GM19455 (cell line): ENCODE data around the gene EPS15.

Experiments used
- ATAC-seq: cut with Tn5 transposase; IDR thresholded peaks from one replicate; pipeline ENCODE4 v1.9.1; 2021; ENCODE audit not compliant: unreplicated experiment

The EPS15 gene

DNA sequence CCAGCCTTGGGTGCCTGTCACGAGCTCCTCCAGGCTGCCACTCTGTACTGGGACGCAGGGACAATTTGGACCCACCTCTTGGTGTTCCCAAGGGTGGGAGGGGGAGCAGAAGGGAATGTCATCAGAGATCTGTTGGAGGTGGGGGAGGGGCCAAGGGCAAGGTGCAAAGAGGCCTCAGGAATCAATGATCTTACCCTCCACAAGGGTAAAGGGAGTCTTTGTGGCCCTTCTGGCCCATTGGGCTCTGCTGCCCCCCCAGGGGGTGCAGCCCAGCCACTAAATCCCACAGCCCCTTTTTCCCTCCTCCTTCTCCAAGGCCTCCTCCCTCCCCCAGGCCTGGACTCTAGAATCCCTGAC, 197.2 kb downstream of the EPS15 start:
- no peak for ATAC-seq

DNA sequence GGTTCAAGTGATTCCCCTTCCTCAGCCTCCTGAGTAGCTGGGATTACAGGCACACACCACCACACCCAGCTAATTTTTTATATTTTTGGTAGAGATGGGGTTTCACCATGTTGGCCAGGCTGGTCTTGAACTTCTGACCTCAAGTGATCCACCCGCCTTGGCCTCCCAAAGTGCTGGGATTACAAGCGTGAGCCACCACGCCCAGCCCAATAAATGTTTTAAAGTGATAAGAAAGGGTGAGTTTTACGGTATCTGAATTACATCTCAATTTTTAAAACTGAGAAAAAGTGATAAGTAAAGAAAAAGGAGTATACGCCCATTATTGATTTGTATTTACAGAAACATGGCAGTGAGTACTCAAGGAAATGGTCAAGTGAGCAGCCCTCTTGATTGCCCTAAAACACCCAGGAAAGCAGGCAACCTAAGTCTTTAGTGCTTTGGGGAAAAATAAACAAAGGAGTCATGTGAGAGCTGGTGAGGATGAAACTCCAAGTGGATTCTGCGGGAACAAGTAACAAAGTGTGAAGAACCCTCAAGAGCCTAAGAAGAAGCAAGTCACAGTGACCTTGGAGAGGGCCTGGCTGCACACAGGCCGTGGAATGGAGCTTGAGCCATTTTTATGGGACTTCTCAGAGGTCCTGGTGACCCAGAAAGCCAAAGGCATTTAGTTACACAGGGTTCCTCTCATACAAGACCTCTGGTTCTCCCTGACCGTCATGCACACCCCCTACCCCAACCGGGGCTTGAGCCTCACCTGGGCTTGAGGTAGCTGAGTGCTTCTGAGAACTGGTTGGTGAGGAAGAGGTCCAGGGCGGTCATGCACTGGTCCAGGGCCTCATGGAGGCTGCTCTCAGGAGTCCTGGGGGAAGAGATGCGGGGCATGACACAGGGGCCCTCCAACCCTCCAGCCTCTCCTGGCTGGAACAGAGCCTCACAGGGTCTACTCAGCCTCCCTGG, 197.8 kb downstream of the EPS15 start:
- ATAC-seq: no peak

DNA sequence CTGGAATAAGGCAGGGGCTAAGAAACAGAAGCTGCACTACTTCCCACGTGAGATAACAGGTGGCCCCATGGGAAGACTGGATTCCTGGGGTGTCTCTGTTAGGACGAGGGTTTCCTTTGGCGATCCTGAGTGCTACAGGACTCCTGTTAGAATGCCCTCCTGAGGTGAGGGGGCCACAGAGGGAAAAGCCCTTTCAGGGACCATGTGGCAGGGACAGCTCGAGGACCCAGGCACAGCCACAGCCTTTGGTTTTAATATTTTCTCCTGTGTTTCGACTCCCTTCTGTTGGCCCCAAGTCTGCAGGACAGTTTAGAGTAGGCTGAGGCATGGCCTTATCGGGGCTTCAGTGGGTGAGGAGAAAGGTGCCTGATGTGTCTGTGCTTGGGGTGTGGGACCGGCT, 201.3 kb downstream of the EPS15 start:
- no peak for ATAC-seq

DNA sequence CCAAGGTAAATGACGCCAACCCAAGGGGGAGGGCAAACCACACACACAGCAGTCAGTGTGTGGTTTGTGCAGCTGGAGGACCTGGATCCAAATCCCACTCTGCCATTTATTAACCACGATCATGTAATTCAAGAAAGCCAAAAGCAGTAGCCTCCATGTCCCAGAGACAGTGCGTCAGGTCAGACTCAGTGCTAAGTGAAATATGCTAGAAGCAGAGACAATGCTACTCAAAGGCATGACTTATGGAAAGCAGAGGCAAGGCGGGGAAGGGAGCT, 202.3 kb downstream of the EPS15 start:
- ATAC-seq: no peak

DNA sequence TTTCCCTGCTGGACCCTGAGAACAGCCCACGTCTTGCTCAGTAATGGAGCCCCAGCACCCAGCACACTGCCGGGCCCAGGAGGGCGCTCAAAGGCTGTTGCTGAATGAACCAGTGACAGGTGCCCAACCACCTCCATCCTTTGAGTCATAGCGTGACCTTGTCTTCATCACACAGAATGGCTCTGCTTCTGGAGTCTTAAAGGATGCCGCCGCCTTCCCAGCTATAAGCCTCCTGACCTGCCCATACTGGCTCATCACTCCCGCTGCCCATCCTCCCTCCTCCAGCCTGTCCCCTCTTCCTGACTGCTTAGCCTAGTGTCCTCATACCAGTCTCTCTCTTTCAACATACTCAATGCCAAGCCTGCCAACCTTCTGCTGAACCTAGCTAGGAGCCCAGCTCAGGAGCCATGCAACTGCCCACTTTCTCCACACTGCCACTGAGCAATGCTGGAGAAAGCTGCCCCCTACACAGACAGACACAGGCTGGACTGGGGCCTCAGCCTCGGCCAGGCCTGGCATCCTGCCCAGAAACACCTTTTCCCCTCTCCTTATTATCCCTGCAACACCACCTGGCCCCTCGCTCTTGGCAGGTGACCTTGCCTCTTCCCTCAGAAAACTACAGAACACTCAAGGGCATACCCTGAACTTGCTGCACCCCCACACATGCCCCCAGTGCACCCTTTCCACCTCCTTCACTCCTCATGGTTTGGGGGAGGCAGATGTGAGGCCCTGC, 202.8 kb downstream of the EPS15 start:
- no peak for ATAC-seq

DNA sequence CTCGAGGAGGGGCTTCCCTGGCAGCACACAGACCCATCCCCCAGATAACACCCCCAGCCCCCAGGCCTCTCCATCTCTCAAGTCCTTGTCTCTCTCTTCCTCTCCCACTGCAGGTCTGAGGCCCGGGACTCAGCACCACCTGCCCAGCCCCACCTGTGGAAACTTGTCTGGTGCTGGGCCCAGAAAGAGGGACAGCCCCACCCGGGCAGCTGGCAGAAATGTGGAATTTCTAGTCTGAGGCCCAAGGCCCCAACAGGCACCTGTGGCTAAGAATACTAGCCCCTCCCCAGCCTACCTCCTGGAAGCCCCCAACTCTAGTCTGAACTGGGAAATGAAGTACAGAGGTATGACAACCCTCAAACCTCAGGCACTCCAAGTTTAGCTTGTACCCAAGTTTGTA, 204.1 kb downstream of the EPS15 start:
- no peak for ATAC-seq

DNA sequence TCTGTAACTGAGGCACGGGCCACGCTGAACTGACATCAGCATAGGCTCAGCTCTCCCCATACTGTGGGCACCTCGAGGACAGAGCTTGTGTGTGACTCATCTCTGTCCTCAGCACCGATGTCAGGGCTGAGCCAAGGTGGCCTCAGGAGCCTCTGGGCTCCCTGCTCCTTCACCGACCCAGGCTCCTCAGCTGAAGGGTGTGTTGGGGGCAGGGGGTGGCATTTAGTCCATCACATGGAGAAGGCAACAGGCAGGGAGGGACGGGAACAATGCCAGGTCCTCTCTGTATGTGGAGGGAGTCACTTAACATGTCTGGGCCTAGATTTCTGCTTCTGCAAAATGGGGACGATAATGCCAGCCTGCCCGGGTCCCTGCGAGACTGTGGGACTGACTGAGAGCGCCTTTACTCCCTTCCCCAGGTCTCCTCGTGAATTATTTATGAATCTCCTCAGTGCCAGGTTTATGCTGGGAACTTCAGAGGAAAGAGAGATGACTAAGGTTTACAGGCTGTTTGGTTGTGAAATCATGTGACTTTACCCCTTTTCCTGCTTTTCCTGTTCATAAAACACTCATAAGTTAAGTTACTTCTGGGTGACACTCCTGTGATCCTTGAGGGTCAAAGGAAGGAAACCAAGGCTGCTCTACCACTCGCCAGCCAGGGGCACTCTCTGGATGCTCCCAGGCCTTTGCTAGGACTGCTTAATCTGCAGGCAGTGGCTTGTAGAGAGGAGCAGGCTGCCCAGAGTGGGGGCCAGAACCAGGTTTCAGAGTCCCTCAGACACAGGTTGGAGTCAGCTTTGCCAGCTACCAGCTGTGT, 204.9 kb downstream of the EPS15 start:
- ATAC-seq: no peak

DNA sequence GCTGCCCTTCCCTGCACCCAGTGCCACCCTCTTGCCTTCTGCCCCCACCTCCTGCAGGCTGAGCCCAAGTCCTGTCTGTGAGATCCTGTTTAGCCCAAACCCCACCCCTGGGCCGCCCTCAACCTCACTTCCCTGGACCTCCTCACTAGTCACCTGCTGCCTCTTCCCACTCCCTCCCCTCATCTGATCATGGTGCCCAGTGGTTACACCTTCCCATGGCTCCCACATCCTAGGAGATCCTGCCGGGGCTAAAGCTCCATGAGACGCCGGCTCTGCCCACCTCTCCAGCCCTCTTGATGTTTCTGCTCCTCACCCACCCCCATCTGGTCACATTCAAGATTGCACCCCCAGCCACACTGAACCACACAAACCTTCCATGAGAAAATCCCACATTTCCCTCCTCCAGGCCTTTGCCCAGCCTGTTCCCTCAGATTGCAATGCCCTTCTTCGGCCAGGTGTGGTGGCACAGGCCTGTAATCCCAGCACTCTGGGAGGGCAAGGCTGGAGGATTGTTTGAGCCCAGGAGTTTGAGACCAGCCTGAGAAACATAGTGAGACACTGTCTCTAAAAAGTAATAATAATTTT, 205.7 kb downstream of the EPS15 start:
- ATAC-seq: no peak

DNA sequence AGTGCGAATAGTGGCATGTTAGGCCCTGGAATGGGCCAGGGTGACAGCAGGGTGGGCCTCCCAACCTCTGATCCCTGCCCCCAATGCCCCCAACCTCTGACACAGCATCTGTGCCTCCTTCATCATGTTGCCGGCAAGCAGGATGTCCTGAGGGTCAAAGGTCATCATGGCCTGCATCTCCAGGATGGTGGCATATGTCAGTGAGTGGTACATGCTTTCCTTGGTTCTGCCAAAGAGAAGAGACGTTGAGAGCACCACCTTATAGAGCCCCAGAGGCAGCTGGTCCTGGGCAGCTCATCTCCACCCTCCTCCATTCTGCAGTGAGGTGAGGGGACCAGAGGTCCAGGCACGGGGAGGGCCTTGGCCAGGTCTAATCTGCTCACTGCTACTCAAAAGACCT, 206.3 kb downstream of the EPS15 start:
- no peak for ATAC-seq

DNA sequence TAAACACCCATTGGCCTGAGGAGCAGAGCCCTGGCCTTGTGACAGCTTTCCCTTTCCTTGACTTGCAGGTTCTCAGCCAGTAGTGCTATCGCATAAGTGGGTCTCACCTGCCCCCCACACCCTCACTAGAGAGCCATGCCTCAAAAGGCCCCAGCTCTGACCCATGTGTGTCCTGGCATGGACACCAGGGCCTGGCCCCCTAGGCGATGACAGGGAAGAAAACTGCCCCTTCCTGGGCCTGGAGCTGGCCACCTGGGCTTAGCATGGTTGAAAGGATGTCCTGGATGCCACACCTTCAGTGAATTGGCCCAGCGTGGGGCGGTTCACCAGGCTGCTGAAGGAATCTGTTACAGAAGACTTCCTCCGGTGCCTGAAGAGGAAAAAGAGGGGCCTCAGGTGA, 207.2 kb downstream of the EPS15 start:
- no peak for ATAC-seq

DNA sequence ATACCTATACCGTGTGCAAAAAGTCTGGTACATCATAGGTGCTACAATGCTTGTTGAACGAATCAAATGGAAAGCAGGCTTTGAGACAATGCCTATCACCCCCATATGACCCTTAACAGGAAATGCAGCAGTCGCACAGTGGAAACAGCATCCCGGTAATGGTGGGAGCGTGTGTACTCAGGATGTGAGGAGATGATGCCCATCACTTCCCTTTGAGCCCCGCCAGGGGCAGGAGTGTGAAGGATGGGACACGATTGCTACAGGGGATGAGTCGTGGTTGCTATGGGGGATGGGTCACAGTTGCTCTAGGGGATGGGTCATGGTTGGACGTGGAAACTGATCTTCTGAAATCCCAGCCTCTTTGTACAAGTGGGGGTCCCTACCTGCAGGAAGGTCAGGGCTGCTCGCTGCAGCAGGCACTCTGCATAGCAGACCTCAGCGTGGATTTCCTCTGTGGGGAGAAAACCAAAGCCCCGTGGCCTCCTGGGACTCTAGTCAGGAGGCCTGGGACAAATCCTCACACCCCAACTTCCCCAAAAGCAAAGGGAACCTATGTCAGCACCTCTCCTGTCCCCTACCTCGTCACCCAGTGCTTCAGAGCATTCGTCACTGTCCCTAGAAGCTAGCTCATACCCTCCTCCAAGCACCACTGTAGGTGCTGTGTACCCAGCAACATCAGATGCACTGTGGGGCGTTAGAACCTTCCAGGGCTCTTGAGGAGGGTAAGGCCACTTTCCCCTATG, 208.0 kb downstream of the EPS15 start:
- no peak for ATAC-seq

DNA sequence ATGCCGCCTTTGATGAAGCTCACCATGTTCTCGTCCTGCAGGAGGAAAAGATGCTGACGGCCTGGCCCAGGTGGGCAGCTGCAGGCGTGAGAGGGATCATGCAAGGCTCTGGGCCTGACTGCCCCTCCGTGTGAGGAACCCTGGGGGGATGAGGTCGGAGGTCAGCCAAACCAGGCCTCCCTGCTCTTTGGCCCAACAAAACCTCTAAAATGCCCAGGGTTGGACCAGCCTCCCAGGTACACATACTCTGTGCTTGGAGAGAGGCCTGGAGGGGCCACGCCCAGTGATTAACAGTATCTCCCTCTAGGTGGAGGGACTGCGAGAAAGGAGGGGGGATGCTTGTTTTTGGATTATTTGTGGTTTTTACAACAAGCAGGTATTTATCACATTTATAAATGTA, 209.8 kb downstream of the EPS15 start:
- no peak for ATAC-seq

DNA sequence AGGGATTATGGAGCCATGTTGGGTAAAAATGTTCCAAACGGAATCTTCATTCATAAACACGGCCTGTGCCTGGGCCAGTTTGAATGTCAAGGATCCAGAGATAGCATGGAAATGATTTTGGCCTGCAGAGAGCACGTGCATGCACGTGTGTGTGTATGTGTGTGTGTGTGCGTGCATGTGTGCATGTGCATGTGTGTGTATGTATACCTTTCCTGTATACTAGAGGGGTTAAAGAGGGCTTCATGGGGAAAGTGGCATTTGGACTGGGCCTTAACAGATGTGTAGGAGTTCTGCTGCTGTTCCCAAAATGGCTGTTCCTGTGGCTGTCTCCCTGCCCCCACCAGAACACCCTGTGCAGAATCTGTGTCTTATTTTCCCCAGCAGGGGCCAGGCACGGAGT, 210.4 kb downstream of the EPS15 start:
- no peak for ATAC-seq

DNA sequence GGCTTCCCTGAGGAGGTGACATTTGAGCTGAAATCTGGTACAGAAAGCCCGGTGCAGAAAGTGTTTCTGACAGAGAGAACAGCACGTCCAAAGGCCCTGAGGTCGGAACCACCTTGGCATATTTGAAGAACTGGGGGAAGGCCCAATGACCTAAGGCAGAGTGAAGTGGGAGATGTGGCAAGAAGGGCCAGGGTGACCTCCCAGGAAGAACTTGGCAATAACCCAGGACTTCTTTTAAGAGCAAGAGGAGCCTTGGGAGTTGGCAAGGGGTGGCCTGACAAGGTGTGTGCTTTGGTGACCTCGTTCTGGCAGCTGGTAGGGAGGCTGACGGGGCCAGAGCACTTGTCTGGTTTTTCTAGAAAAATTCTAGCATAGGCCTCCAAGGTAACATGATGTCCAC, 212.1 kb downstream of the EPS15 start:
- ATAC-seq: no peak

DNA sequence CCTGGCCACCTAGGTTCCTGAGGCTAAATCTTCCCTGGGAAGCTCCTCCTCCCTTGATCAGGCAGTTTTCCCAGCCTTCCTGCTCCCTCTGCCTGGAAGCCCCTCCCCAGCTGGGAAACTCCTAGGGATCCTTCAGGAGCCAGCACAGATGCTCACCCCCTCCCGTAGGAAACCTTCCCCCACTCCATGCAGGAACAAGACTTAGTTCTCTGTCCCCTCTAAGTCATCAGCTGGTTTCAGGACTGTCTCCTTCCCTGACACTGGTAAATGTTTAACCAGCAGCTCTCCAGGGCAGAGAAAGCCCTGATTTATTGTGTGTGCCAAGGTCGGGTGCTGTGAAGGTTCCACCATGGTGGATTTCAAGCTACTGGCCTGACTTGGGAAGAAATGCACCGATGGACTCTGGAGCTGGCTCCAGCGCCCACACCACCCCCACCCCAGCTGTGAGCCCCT, 213.7 kb downstream of the EPS15 start:
- no peak for ATAC-seq

DNA sequence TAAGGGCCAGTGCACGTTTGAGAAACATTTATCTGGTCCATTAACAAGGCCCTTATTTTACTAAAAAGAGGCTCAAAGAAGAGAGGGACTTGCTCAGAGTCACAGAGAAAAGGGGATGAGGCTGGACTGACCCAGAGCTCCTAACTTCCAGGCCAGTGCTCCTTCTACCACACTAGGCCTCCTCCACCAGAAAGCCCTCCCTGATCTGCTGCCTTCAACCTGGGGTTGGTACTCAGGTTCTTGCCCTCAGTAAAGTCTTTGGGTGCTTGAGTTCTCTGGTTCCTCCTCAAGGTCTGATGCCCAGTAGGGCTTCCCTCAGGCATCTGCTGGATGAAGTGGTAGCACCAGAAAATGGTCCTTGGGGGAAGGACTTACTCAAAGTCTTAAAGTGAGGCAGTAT, 214.7 kb downstream of the EPS15 start:
- ATAC-seq: no peak
